HG02938 (cell line): ENCODE measurements around the gene DUSP12.
A peak's percentile ranks its signal among the peaks of the same experiment; 100 is the strongest.
"Not testable (repeated sequence)": the region's sequence is repeated elsewhere in the genome, so short reads cannot be mapped to it uniquely, and the experiment has no call there.

Source experiments
- ATAC-seq: cut with Tn5 transposase; IDR thresholded peaks from one replicate; pipeline ENCODE4 v1.9.1; 2021; ENCODE audit warnings: mild to moderate bottlenecking, moderate library complexity; ENCODE audit not compliant: unreplicated experiment

The DUSP12 gene

GRCh38 chr1:161768986-161769672 is 19.5 kb downstream of the DUSP12 start:
- no peak for ATAC-seq

- not testable (repeated sequence) for ATAC-seq
Observed at GRCh38 chr1:161769673-161770045, 20.1 kb downstream of the DUSP12 start.

- no peak for ATAC-seq
Observed at GRCh38 chr1:161770250-161770649, 20.7 kb downstream of the DUSP12 start.

- no peak for ATAC-seq
Observed at GRCh38 chr1:161771161-161771560, 21.6 kb downstream of the DUSP12 start.

GRCh38 chr1:161771973-161772372 is 22.4 kb downstream of the DUSP12 start:
- no peak for ATAC-seq

GRCh38 chr1:161772397-161772796 is 22.8 kb downstream of the DUSP12 start:
- no peak for ATAC-seq

- ATAC-seq: no peak
Observed at GRCh38 chr1:161773791-161774190, 24.2 kb downstream of the DUSP12 start.

- no peak for ATAC-seq
Observed at GRCh38 chr1:161777261-161777660, 27.7 kb downstream of the DUSP12 start.

GRCh38 chr1:161778522-161778921 is 28.9 kb downstream of the DUSP12 start:
- no peak for ATAC-seq

- no peak for ATAC-seq
Observed at GRCh38 chr1:161779393-161779792, 29.8 kb downstream of the DUSP12 start.

- peak; percentile 64 for ATAC-seq
Observed at GRCh38 chr1:161781995-161782394, 32.4 kb downstream of the DUSP12 start.

GRCh38 chr1:161782886-161783285 is 33.3 kb downstream of the DUSP12 start:
- ATAC-seq: no peak

GRCh38 chr1:161784968-161785367 is 35.4 kb downstream of the DUSP12 start:
- ATAC-seq: no peak

GRCh38 chr1:161787355-161787754 is 37.8 kb downstream of the DUSP12 start:
- ATAC-seq: no peak

- ATAC-seq: no peak
Observed at GRCh38 chr1:161790587-161791317, 41.2 kb downstream of the DUSP12 start.

- ATAC-seq: no peak
Observed at GRCh38 chr1:161791904-161792655, 42.5 kb downstream of the DUSP12 start.

- ATAC-seq: peak; percentile 75
Observed at GRCh38 chr1:161792740-161793139, 43.2 kb downstream of the DUSP12 start.

- no peak for ATAC-seq
Observed at GRCh38 chr1:161799792-161800191, 50.2 kb downstream of the DUSP12 start.

GRCh38 chr1:161801955-161802354 is 52.4 kb downstream of the DUSP12 start:
- no peak for ATAC-seq

GRCh38 chr1:161803181-161803580 is 53.6 kb downstream of the DUSP12 start:
- no peak for ATAC-seq

- no peak for ATAC-seq
Observed at GRCh38 chr1:161805399-161806197, 56.0 kb downstream of the DUSP12 start.
